GM19372 (cell line): ENCODE data around the gene COG1.
A peak's percentile ranks its signal among the peaks of the same experiment; 100 is the strongest.

Source experiments
- ATAC-seq: cut with Tn5 transposase; IDR thresholded peaks from one replicate; pipeline ENCODE4 v1.9.1; 2021; ENCODE audit warnings: mild to moderate bottlenecking, low read depth, moderate library complexity; ENCODE audit not compliant: unreplicated experiment

Gene COG1

GRCh38 chr17:73166731-73167581 is 25.9 kb upstream of the COG1 start:
- no peak for ATAC-seq

GRCh38 chr17:73168667-73169066 is 24.2 kb upstream of the COG1 start:
- no peak for ATAC-seq

- no peak for ATAC-seq
Measured at GRCh38 chr17:73170324-73170723, 22.5 kb upstream of the COG1 start.

- no peak for ATAC-seq
Measured at GRCh38 chr17:73172252-73172651, 20.6 kb upstream of the COG1 start.

- ATAC-seq = no peak
Measured at GRCh38 chr17:73174126-73174525, 18.7 kb upstream of the COG1 start.

GRCh38 chr17:73175962-73176565 is 16.8 kb upstream of the COG1 start:
- no peak for ATAC-seq

- ATAC-seq = no peak
Measured at GRCh38 chr17:73179387-73179786, 13.5 kb upstream of the COG1 start.

- no peak for ATAC-seq
Measured at GRCh38 chr17:73179878-73180277, 13.0 kb upstream of the COG1 start.

GRCh38 chr17:73182616-73183310 is 10.1 kb upstream of the COG1 start:
- ATAC-seq = no peak

- ATAC-seq = no peak
Measured at GRCh38 chr17:73184136-73184993, 8.5 kb upstream of the COG1 start.

- ATAC-seq = no peak
Measured at GRCh38 chr17:73186283-73187050, 6.4 kb upstream of the COG1 start.

- ATAC-seq = no peak
Measured at GRCh38 chr17:73187203-73187769, 5.6 kb upstream of the COG1 start.

- no peak for ATAC-seq
Measured at GRCh38 chr17:73188011-73188410, 4.8 kb upstream of the COG1 start.

GRCh38 chr17:73189417-73190099 is 3.3 kb upstream of the COG1 start:
- no peak for ATAC-seq

GRCh38 chr17:73191443-73192205 is 1.2 kb upstream of the COG1 start:
- ATAC-seq = peak; percentile 36

- peak; percentile 56 for ATAC-seq
Measured at GRCh38 chr17:73192206-73192893, 505 bp upstream of the COG1 start.

GRCh38 chr17:73194514-73195222 is 1.8 kb downstream of the COG1 start:
- ATAC-seq = no peak
